Activated CD4-positive, alpha-beta T cell treated with anti-CD3 and anti-CD28 coated beads for 4 hours (primary cell): Measurements from ENCODE around the gene PRKG1.

Source experiments
- DNase-seq, 2 donors: peaks; one replicate each; pipeline ENCODE4 v3.0.0-alpha.2; 2020

PRKG1 gene

GRCh38 chr10:51462076-51462779 is 387.9 kb downstream of the PRKG1 start:
- DNase-seq: no peak

- DNase-seq: no peak
Observed at GRCh38 chr10:51468424-51468823, 394.1 kb downstream of the PRKG1 start.

- DNase-seq: no peak
Observed at GRCh38 chr10:51469686-51470085, 395.4 kb downstream of the PRKG1 start.

- no peak for DNase-seq
Observed at GRCh38 chr10:51471271-51471670, 397.0 kb downstream of the PRKG1 start.

GRCh38 chr10:51472154-51472553 is 397.9 kb downstream of the PRKG1 start:
- DNase-seq: no peak

GRCh38 chr10:51479711-51480110 is 405.4 kb downstream of the PRKG1 start:
- DNase-seq: no peak

- no peak for DNase-seq
Observed at GRCh38 chr10:51485668-51486067, 411.4 kb downstream of the PRKG1 start.

GRCh38 chr10:51487576-51487975 is 413.3 kb downstream of the PRKG1 start:
- no peak for DNase-seq

GRCh38 chr10:51488766-51489408 is 414.6 kb downstream of the PRKG1 start:
- DNase-seq: no peak

- no peak for DNase-seq
Observed at GRCh38 chr10:51498424-51498823, 424.1 kb downstream of the PRKG1 start.

GRCh38 chr10:51501396-51501795 is 427.1 kb downstream of the PRKG1 start:
- no peak for DNase-seq

- no peak for DNase-seq
Observed at GRCh38 chr10:51502124-51502523, 427.8 kb downstream of the PRKG1 start.

GRCh38 chr10:51503378-51503777 is 429.1 kb downstream of the PRKG1 start:
- DNase-seq: no peak

GRCh38 chr10:51507476-51507875 is 433.2 kb downstream of the PRKG1 start:
- no peak for DNase-seq

- DNase-seq: no peak
Observed at GRCh38 chr10:51508156-51508555, 433.9 kb downstream of the PRKG1 start.

- DNase-seq: no peak
Observed at GRCh38 chr10:51510231-51510630, 435.9 kb downstream of the PRKG1 start.

- no peak for DNase-seq
Observed at GRCh38 chr10:51521605-51522004, 447.3 kb downstream of the PRKG1 start.

GRCh38 chr10:51522858-51523257 is 448.6 kb downstream of the PRKG1 start:
- no peak for DNase-seq

GRCh38 chr10:51523440-51523839 is 449.2 kb downstream of the PRKG1 start:
- no peak for DNase-seq

GRCh38 chr10:51524041-51524440 is 449.8 kb downstream of the PRKG1 start:
- DNase-seq: no peak

GRCh38 chr10:51527522-51528219 is 453.4 kb downstream of the PRKG1 start:
- no peak for DNase-seq

- DNase-seq: no peak
Observed at GRCh38 chr10:51528527-51528926, 454.2 kb downstream of the PRKG1 start.

- no peak for DNase-seq
Observed at GRCh38 chr10:51530541-51530940, 456.3 kb downstream of the PRKG1 start.

- no peak for DNase-seq
Observed at GRCh38 chr10:51532044-51532443, 457.8 kb downstream of the PRKG1 start.
